Suprapubic skin (tissue), 3 donors: ENCODE results near the gene DKKL1.

Experiments
- EP300 ChIP-seq: sonication (generic); formaldehyde crosslinking; IDR thresholded peaks from one replicate; pipeline ENCODE4 v1.6.1; 2017; ENCODE audit warnings: antibody characterized with exemption
- POLR2A ChIP-seq, 2 donors: fragments of 450-650 bp; IDR thresholded peaks; one replicate each; pipeline ENCODE4 v1.6.1; 2017; ENCODE audit warnings: antibody characterized with exemption in 2 of 2, mild to moderate bottlenecking in 2 of 2, moderate library complexity in 2 of 2
- TF ChIP-seq, protein P1 (sequence below), 2 donors: fragments of 200-600 bp in 1 of 2; fragments of 450-650 bp in 1 of 2; sonication (generic) in 1 of 2; IDR thresholded peaks; one replicate each; pipeline ENCODE4 v1.5.1; 2016 to 2019; ENCODE audit warnings: antibody characterized with exemption in 2 of 2, mild to moderate bottlenecking in 1 of 2, moderate library complexity in 1 of 2

DNA sequence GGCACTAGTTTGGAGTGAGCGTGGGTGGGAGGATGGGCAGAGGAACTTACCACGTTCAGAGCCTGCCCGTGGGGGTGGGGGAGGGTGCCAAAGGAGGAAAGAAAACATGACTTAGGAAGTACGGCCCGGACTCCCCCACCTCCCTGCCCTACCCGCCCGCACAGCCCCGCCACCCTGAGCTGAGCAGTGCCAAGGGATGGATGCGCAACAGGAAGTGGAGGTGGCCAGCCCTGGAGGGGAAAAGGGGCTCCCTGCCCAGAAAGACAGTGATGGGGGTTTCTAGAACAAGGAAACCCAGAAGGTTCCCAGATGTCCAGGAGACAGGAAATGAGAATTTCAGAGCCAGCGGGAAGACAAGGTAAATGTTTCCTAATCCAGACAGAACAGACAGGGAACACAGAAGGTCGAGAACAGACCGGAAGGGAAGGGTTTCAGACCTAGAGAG is 7.7 kb upstream of the DKKL1 start:
- TF ChIP-seq POLR2A (IDR thresholded peaks at IDR 0.05), result no peak
- TF ChIP-seq, protein P1, sequence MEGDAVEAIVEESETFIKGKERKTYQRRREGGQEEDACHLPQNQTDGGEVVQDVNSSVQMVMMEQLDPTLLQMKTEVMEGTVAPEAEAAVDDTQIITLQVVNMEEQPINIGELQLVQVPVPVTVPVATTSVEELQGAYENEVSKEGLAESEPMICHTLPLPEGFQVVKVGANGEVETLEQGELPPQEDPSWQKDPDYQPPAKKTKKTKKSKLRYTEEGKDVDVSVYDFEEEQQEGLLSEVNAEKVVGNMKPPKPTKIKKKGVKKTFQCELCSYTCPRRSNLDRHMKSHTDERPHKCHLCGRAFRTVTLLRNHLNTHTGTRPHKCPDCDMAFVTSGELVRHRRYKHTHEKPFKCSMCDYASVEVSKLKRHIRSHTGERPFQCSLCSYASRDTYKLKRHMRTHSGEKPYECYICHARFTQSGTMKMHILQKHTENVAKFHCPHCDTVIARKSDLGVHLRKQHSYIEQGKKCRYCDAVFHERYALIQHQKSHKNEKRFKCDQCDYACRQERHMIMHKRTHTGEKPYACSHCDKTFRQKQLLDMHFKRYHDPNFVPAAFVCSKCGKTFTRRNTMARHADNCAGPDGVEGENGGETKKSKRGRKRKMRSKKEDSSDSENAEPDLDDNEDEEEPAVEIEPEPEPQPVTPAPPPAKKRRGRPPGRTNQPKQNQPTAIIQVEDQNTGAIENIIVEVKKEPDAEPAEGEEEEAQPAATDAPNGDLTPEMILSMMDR (IDR thresholded peaks at IDR 0.05), result no peak
- no peak for TF ChIP-seq EP300
